K562 (cell line): ENCODE measurements around the gene LIMD2.

ENCODE experiments used
- ATF2 ChIP-seq: sonication (generic); formaldehyde crosslinking; IDR thresholded peaks from 2 replicates; pipeline ENCODE4 v1.8.1; 2022; ENCODE audit warnings: missing genetic modification reagents
- CTCF ChIP-seq, 3 experiments: IDR thresholded peaks in 2 of 3; conservative IDR thresholded peaks in 1 of 3; 2 replicates each; pipeline ENCODE4 v1.5.1; 2011 to 2012; ENCODE audit warnings: low read length in 3 of 3, mild to moderate bottlenecking in 3 of 3, control low read depth in 2 of 3, improper control_type of control experiment in 1 of 3, inconsistent platforms in 1 of 3, low read depth in 1 of 3, mixed read lengths in 1 of 3, moderate library complexity in 1 of 3; ENCODE audit not compliant: insufficient read depth in 2 of 3
- JUNB ChIP-seq: fragments of 450-650 bp; formaldehyde crosslinking; conservative IDR thresholded peaks from 2 replicates; pipeline ENCODE4 v1.4.0; 2020; ENCODE audit warnings: mild to moderate bottlenecking
- NR3C1 ChIP-seq: sonication (generic); formaldehyde crosslinking; IDR thresholded peaks from 2 replicates; pipeline ENCODE4 v1.8.1; 2022; ENCODE audit warnings: missing genetic modification reagents
- PHTF2 ChIP-seq: fragments of 250-450 bp; sonication (Bioruptor Pico); IDR thresholded peaks from 2 replicates; pipeline ENCODE4 v1.5.0; 2021; ENCODE audit warnings: mild to moderate bottlenecking
- POLR2AphosphoS5 ChIP-seq: IDR thresholded peaks from 2 replicates; pipeline ENCODE4 v1.6.1; 2011; ENCODE audit warnings: mild to moderate bottlenecking, low read depth, low read length, moderate library complexity; ENCODE audit not compliant: control insufficient read depth, insufficient read depth
- RFX5 ChIP-seq: IDR thresholded peaks from 2 replicates; pipeline ENCODE4 v1.6.1; 2011; ENCODE audit warnings: low read depth, mild to moderate bottlenecking, improper control_type of control experiment, low read length
- SMARCA4 ChIP-seq: fragments of 450-650 bp; IDR thresholded peaks from 2 replicates; pipeline ENCODE4 v1.6.1; 2016
- TAF1 ChIP-seq: IDR thresholded peaks from 2 replicates; pipeline ENCODE4 v1.6.1; 2011; ENCODE audit warnings: mild to moderate bottlenecking, low read length, moderate library complexity; ENCODE audit not compliant: insufficient read depth, control insufficient read depth, severe bottlenecking; ENCODE audit errors: extremely low read depth
- TFAP4 ChIP-seq: sonication (generic); formaldehyde crosslinking; IDR thresholded peaks from 2 replicates; pipeline ENCODE4 v1.8.0; 2022; ENCODE audit warnings: missing genetic modification reagents, mild to moderate bottlenecking, moderate library complexity, borderline replicate concordance
- THRA ChIP-seq: fragments of 450-650 bp; IDR thresholded peaks from 2 replicates; pipeline ENCODE4 v1.6.1; 2017; ENCODE audit warnings: mild to moderate bottlenecking, moderate library complexity
- ZBTB1 ChIP-seq: sonication (generic); formaldehyde crosslinking; IDR thresholded peaks from 2 replicates; pipeline ENCODE4 v1.8.1; 2023; ENCODE audit warnings: missing genetic modification reagents, low read depth, mild to moderate bottlenecking, borderline replicate concordance
- ZBTB33 ChIP-seq: sonication (generic); formaldehyde crosslinking; IDR thresholded peaks from 2 replicates; pipeline ENCODE4 v1.8.1; 2023; ENCODE audit warnings: mild to moderate bottlenecking, missing genetic modification reagents

- TF ChIP-seq JUNB (CRISPR knock-in tag) (no peak), ZBTB33 (CRISPR knock-in tag) (no peak), CTCF (IDR thresholded peaks at IDR 0.05 in 2 of 3, conservative IDR thresholded peaks at IDR 0.05 in 1 of 3; ENCODE audit: insufficient read depth in 2 of 3, low read depth in 1 of 3, low read length in 3 of 3) (peak; percentile 36 to 44 (median 41); a peak in 5 of 6 replicates), THRA (no peak), SMARCA4 (no peak), ATF2 (CRISPR knock-in tag) (no peak), ZBTB1 (CRISPR knock-in tag) (no peak), TAF1 (no peak), TFAP4 (CRISPR knock-in tag) (no peak), POLR2AphosphoS5 (no peak), PHTF2 (CRISPR knock-in tag) (no peak), RFX5 (no peak), NR3C1 (CRISPR knock-in tag) (no peak)
These were observed 20.7 kb downstream of the LIMD2 start for GRCh38 chr17:63679214-63679613.
